ENCODE results near the gene TTLL11.
"Not testable (repeated sequence)": the region's sequence is repeated elsewhere in the genome, so short reads cannot be mapped to it uniquely, and the experiment has no call there.

Gene TTLL11

DNA sequence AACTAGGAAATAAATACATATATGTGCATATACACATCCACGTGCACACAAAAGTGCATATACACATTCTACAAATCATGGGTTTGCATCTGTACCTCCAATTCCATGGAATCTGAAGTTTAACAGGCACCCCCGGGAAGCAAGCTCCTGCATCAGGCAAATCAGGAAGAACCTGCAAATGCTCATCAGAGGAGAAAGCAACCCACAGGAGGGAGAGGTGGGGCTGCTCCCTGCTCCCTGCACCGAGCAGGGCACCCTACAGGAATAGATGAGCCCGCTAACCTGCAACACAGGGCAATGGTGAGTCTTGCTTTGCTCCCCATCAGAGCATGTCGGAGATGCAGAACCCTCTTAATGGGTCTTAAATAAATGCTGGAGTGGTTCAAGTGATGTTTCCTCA, 290.4 kb downstream of the TTLL11 start:
- no peak for DNase-seq

DNA sequence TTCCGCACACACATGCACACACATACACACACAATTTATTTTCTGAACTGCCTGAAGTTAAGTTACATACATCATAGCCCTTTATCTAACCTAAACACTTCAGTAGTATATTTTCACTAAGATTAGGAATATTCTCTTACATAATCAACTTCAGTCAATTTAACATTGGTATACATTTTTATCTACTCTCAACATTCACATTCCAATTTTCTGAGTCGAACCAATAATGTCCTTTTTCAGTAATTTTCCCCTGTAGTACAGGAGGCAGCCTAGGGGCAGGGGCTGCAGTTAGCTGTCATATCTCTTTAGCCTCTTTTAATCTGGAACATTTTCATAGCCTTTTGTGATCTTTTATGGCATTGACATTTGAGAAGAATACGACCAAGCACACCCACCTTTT, 291.5 kb downstream of the TTLL11 start:
- DNase-seq, result no peak

DNA sequence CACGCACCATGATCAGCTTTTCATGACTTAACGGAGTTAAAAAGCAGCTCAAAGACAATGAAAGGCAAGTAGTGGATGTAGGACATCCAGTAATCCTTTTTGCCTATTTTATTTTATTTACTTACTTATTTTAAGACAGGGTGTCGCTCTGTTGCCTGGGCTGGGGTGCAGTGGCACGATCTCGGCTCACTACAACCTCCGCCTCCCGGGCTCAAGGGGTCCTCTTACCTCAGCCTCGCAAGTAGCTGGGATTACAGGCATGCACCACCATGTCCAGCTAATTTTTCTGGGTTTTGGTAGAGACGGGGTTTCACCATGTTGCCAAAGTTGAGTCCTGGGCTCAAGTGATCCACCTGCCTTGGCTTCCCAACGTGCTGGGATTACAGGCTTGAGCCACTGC, 292.7 kb downstream of the TTLL11 start:
- no peak for DNase-seq

DNA sequence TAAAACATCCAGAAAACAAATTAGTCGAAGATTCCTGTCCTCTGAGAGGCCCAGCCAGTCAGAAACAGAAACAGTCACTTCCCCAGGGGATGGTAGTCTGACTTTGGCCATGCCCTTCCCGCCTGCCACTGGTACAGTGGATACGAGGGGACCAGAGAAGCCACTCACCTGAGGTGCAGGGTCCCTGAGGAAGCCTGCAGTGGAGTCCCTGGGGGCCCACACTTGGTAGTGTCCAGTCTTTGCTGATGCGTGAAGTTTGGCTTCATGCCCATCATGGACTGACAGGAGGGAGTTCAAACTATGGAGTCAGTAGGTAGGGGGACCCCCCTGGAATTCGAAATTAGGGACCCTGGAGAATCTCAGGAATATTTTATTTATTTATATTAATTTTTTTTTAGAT, 294.2 kb downstream of the TTLL11 start:
- DNase-seq, result no peak

DNA sequence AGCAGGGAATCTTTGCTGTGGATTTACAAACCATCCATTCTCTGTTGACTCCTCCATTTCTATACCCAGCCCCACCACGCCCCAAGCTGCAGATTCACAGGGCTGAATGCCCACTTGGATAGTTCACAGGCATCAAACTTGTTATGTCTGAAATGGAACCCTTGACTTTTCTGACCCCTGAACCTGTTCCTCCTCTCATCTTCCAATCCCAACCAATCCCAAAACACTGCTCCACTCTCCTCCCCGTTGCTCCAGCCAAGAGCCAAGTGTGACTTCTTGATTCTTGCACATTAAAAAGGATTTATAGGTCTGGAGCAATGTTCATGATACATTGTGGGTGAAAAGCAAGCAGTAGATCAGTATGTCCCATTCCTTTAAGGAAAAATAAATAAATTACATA, 296.0 kb downstream of the TTLL11 start:
- no peak for DNase-seq

DNA sequence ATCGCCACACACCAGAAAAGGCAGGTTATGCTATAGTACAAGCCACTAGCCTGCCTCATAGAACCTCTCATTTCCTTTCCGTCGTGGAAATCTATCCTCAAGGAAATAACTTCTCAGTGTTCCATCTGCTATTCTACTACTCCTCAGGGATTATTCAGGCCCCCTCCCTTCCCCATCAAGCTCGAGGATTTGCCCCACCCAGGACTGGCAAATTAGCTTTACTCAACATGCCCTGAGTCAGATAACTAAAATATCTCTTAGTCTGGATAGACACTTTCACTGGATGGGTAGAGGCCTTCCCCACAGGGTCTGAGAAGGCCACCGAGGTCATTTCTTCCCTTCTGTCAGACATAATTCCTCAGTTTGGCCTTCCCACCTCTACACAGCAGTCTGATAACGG, 298.8 kb downstream of the TTLL11 start:
- DNase-seq, result not testable (repeated sequence)

DNA sequence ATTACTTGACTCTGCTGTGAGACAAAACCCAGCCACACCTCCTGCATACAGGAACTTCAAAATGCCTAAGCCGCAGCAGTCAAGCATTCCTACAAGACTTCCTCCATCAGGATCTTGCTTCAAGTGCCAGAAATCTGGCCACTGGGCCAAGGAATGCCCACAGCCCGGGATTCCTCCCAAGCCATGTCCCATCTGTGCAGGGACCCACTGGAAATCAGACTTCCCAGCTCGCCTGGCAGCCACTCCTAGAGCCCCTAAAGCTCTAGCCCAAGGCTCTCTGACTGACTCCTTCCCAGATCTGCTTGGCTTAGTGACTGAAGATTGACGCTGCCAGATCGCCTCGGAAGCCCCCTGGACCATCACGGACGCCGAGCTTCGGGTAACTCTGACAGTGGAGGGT, 300.6 kb downstream of the TTLL11 start:
- not testable (repeated sequence) for DNase-seq

DNA sequence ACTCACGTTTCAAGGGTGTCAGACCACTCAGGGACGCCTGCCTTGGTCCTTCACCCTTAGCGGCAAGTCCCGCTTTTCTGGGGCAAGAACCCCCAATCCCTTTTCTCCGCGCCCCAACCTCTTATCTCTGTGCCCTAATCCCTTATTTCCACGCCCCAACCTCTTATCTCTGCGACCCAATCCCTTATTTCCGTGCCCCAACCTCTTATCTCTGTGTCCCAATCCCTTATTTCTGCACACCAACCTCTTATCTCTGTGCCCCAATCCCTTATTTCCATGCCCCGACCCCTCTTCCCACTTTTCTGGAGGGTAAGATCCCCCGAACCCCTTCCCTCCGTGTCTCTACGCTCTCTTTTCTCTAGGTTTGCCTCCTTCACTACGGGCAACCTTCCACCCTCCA, 302.3 kb downstream of the TTLL11 start:
- DNase-seq, result no peak

DNA sequence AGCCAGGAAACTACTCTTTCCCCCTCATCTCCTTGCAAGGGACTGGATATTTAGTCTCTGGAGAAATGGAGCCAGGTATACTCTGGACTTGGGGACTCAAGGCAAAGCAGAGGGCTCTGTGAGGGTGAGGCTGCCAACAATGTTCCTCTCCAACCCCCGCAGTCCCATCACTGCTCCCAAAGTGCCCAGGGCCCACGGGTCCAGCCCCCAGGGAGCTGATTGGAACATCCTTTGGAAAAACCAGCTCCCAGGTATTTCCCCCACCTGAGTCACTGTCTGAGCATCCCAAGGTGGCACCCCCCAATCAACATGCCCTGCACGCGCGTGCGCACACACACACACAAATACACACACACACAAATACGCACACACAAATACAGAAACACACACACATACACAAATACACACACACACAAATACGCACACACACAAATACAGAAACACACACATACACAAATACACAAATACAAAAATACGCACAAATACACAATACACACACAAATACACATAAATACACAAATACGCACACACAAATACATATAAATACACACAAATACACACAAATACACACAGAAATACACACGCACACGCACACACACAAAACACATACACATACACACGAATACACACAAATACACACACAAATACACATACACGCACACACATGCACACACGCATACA, 304.3 kb downstream of the TTLL11 start:
- DNase-seq, result no peak

DNA sequence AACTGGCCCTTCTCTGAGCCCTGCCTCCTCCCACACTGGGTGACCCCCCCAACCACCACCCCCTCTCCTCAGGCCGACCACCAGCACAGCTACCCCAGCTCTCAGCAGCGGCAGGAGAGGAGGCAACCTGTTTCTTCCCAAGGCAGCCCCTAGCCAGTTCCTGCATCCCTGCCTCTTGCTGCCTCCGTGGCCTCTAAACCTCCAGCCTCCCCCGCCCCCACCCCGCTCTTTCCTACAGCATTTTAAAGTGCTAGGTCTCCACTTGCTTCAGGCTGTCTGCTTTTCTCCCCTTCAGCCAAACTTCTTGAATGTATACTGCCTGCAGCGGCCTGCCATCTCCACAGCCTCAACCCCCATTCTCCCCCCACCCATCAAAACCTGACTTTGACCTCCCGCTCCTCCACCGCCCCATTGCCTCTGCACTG, 306.1 kb downstream of the TTLL11 start:
- no peak for DNase-seq

DNA sequence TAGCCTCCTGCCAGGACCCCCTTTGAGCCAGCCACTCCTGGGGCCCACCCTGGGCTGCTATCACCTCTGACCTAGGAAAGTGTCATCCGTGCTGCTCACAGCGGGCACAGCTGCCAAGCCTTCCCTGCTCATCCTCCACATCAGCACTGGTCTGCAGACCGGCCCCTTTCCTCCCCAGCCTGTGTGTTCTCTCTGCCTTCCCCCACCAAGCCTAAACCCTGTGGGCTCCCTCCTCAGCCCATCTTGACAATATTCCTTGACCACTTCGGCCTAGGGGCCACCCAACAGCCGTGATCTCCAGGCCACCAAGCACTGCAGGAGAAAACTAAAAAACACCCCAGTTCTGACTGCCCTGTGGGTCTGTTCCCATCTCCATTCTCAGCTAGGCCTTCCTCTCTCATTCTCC, 306.6 kb downstream of the TTLL11 start:
- no peak for DNase-seq

DNA sequence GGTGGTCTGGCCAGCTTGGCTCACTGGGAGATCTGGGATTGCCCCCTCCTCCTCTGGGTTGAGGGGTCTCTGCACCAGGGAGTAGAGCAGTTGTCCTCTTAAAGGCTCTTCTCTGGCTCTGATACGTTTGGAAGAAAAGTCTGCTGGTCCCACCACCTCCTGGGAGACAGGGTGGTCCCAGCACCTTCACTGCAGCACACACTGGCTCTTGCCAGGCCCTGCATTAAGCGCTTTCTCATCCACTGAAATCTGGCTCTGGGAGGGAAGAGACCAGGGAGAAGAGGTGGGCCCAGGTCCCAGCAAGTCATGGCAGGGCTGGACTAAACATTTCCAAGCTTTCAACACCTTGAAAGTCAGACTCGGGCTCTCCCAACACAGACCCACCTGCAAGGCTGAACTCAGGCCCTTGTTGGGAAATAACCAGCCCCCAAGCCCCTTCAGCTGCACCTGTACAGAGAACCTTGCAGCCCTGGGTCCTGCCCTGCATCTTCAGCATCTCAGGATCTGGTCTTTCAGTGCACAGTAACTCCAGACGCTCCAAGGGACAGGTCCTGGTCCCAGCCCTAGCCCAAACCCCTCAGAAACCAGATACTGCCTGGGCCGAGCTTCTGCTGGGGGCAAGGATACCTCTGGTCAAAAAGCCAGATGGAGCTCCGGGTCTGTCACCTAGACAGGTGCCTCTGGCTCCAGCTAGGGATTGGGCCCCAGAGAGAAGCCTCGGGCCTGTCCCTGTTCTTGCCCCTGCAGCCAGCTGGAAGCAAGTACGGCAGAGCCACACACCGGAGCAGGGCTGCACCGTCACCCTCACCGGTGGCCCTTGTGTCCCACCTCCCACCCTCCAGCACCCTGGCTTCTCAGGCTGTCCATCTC, 307.2 kb downstream of the TTLL11 start:
- DNase-seq, result no peak

DNA sequence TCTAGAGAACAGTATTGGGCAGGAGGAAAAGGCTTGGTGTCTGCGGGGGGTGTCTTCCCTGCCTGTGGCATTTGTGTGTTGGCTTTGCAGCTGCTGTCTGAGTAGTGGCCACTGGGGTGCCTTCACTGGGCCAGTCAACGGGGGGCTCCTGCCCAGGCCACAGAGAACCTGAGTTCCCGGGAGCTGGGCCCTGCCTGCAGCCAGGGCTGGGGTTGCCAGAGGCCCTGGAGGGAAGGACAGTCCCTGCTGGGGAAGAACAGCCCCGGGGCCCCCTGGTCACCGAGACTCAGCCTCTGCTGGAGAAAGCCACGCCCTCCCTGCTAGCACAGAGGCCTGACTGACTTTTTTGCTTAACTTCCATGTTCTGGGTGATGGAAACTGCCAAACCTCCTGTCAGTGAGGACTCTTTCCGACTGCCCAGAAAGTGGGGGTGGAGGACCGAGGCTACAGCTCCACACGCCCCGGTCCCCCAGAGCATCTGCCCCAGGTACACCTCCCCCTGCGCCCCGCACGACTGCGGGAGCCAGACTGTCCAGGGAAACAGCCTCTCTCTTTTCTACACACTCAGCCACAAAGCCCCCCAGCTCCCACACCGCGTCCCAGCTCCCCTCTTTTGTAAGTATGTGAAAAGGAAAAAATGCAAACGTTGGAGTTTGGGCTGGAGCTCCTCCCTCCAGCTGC, 308.2 kb downstream of the TTLL11 start:
- no peak for DNase-seq

DNA sequence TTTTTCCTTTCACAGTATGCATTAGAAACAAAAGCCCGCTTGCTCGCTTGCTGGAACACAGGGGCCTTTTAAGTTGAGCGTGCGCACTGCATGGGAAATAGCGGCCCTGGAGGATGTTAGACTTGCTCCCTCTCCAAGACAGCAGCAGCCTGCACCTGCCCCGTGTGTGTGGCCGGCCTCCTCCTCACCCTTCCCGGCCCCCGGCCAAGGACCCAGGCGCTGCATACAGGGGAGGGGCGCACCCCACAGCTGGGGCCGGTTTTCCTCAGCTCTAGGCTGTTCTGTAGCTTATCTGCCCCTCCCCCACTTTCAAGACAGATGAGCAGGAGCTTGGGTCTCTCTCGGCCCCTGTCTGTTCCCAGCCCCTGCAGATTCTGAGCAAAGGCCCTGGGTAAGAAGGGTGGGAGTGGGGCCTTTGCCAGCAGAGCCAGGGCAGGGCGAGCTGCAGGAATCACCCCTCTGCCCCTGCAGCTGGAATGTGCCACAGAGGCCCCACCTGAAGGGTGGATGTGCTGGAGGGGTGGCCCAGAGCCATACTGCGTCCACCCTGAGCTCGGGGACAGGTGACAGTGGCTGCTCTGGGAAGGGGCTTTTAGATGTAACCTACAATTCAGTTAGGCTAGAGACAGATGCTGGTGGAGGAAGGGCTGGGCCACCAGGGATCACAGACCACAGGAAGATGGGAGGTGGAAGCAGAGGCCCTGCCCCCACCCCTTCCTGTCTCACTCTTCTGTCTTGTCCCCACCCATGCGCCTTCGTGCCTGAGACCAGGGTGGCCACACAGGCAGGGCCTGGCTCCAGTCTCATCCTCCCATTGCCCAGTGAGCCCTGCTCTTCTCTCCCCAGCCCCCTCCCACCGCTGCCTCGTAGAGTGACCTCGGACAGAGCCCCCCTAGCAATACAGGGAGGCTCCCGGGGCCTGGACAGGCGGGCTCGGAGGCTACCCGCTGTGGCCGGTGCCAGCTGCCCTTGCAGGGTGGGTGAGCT, 309.3 kb downstream of the TTLL11 start:
- DNase-seq, result peak; percentile 42

DNA sequence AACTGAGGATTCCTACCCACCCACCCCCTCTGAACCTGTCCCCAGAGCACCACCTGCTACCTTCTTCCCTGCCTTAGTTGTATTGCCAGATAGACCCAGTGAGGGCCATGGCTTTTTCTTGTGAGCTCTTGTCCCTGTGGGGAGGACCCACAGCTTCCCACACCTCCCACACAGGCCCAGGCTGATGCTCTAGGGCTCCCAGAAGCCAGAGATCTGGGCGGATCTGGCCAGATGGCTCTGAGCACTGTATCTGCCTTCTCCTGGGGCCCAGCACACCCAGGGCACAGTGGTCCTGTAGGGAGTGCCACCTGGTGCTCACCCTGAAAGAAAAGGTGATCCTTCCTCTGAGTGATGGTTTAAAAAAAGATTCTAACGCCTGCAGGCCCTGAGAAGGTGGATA, 310.0 kb downstream of the TTLL11 start:
- DNase-seq, result peak; percentile 90

DNA sequence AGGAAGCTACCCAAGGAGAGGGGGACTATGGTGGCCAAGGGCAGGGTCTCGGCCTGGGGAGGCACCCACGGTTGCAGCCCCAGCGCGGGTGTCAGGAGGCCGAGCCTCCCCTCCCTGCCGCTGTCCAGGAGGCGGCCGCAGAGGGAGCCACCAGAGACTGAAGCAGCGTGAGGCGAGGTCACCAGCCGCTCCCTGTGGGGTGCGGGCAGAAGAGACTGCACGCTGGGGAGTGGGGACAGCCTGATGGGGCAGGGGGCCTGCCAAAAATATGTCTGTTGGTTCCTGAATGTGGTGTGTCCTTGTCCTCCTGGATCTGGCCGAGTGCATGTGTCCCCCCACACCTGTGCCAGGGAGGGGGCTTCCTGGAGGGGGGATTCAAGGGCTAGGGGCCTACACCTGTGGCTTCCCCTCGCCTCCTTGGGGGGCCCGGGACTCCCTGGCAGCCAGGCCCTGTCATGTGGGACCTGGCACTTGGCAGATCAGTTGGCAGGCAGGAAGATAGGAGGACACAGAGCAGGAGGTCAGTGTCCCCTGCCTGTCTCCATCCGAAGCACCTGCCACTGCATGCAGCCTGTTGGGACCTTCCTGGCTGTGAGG, 310.5 kb downstream of the TTLL11 start:
- no peak for DNase-seq

DNA sequence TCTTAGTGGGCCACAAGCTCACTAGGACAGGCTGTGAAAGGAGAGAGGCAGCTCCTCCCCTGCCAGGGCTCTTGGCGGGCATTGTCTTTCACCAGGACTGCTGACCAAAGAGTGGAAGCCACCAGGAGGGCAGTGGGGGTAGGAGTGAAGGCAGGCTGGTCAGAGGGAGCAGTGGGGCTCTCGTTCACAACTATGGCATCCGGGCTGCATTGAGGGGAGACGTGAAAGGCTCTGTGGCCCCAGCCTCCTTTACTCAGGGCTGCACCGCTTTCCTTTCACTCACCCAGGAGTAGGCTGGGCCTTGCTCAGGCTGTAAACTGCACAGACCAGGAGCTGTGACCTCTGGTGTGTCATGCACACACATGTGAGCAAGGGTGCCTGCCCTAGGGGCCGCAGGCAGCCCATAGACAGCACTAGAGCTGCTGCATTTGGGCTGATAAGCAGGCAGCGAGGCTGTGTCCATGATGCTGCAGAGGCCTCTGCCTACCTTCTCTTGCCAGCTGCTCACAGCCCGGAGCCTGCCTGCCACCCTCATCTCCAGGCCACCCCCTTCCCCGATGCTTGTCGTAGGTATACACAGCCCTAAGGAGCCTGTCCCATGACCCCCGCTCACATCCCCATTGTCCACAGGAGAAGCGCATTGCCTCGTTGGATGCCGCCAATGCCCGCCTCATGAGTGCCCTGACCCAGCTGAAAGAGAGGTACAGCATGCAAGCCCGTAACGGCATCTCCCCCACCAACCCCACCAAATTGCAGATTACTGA, 311.2 kb downstream of the TTLL11 start:
- DNase-seq, result no peak

DNA sequence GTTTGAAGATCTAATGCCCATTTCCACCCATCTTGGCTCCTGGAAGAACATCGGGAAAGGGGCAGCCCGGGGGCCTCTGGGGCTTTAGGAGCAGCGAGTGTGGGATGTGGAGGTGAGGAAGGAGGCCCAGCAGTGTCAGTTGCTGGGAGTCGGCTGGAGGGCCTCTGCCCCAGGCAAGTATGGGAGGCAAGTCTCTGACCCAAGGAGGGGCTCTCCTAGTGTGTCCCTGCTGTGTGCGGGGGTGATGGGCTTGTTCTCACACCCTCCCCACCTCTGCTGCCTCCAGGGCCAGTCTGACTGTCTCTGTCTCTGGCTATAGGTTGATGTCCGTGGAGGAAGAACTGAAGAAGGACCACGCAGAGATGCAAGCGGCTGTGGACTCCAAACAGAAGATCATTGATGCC, 312.0 kb downstream of the TTLL11 start:
- no peak for DNase-seq

DNA sequence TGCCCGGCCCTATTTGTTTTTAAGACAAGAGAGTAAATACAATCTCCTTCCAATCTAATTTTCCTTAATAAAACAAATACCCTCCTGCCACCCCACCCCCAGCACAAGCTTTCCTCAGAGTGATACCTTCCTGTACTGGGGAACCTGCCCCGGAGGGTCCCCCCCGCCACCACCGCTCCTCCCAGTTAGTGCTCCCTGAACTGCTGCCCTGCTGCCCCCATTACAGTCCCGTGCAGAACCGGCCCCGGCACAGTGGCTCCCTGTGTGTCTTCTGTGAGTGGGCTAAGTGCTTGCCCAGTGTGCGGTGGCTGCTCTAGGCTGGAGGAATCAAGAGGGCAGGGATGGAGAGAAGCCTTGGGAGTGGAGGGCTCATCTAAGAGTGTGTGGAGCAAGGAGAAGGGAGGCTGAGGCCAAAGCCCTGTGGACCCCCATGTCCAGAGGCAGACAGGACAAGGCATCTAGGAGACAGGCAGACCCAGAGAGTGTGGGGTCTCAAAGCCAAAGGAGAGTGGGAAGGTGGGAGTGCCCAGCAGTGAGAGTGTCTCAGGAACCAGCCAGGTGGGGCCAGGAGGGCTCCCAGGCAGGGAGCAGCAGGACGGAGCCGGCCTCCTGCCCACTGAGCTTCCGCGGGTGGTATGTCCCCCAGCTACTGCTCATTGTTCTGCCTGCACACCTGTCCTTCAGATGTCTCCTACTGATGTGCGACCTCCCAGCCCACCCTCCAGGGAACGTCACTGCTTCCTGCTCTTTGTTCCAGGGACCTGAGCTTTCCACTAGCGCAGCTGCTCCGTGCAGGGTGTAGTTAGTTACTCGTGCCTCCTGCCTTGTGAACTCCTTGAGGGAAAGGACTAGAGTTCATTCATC, 312.7 kb downstream of the TTLL11 start:
- DNase-seq, result no peak

DNA sequence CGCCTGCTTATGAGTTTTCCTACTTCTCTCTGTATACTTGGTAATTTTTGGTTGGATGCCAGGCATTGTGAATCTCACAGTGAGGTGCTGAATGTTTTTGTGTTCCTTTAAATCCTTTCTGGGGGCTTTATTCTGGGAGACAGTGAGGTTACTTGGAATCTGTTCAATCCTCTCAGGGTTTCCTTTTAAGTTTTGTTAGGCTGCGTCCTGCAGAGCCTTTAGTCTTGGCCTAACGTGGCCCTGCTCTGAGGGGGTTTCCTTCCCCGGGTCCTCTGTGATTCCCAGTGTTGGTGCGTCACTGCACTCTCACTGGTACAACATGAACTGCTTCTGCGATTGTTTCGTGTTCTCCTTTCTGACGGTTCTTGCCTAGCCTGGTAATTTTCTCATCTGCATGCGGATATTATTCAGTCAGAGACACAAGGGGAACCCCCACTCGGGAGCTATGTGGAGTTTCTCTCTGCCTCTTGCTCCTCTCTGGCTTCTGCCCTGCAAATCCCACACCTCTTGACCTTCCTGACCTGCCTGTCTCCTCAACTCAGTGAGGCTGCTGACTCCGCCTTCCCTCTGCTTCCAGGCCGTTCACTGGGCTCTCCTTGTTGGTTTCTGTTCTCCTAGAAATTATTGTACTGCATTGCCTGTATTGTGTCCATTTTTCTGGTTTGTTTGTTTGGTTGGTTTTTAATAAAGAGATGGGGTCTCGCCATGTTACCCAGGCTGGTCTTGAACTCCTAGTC, 313.6 kb downstream of the TTLL11 start:
- DNase-seq, result no peak
